ENCODE results near the gene RASGRP2. TPM values are rescaled to one million over a fixed set of nuclear protein-coding genes. Genes with fewer than 3 reads are reported as not detected.

The RASGRP2 gene
- total and polyA plus RNA-seq, 2 donors (not counting 3 experiments of a cell fraction or from before 2014, with no cell fraction given), result 1.2 to 2.3 TPM

- Histone ChIP-seq H3K4me1 (ENCODE audit: control insufficient read depth, extremely low read depth, insufficient read depth, low read length) (no peaks in the 10 kb centered on the region), H3K79me2 (ENCODE audit: control insufficient read depth, insufficient read depth, low read length) (no peaks in the 10 kb centered on the region), H4K20me1 (replicated peaks; ENCODE audit: control insufficient read depth, extremely low read depth, insufficient read depth, low read length) (no peaks in the 10 kb centered on the region), H3K27me3 (ENCODE audit: control insufficient read depth in 2 of 2, insufficient read depth in 2 of 2, low read length in 2 of 2) (peaks cover 17 to 25% of the 10 kb centered on the region in 2 experiments), H3K4me3 (replicated peaks in 1 of 3; ENCODE audit: insufficient read depth in 1 of 3, low read depth in 1 of 3, low read length in 3 of 3) (no peak overlapping the region), H3K9me1 (replicated peaks; ENCODE audit: control insufficient read depth, extremely low read depth, insufficient read depth, low read length) (no peaks in the 10 kb centered on the region), H3K9me3 (replicated peaks; ENCODE audit: control insufficient read depth, insufficient read depth, low read length) (no peaks in the 10 kb centered on the region), H3K27ac (ENCODE audit: insufficient read depth, low read depth, low read length) (no peak overlapping the region), H3K36me3 (ENCODE audit: control insufficient read depth in 2 of 2, extremely low read depth in 1 of 2, insufficient read depth in 2 of 2, low read length in 2 of 2) (no peaks in the 10 kb centered on the region), H2AFZ (ENCODE audit: low read depth, low read length) (no peak overlapping the region), H3K9ac (replicated peaks; ENCODE audit: extremely low read depth, insufficient read depth, low read length) (no peak overlapping the region), H3K4me2 (ENCODE audit: insufficient read depth, low read length) (no peak overlapping the region)
- ChIA-PET CTCF (interaction anchor here (1.1 to 2.1 kb wide), 4 partner anchors 13 to 241 kb away, joined by 6 to 20 read pairs (median 10); no protein-coding TSS in a partner anchor), POLR2A (no interaction called here)
- dilution Hi-C loops (cut with MboI; ENCODE audit: extremely low pct_ligation_motif_present, low sequenced_read_pairs), result no loop called here
- BruUV-seq (replicated peaks), result no TSS peak
- DNase-seq (ENCODE audit: low read depth, low spot score), result no peak
- TF ChIP-seq MAX (IDR thresholded peaks at IDR 0.05; ENCODE audit: insufficient read depth, insufficient read length) (no peak), JUN (IDR thresholded peaks at IDR 0.05; ENCODE audit: borderline replicate concordance, insufficient read depth, insufficient read length, low read depth) (no peak), MYC (IDR thresholded peaks at IDR 0.05; ENCODE audit: low read depth, low read length) (no peak), FOS (IDR thresholded peaks at IDR 0.05; ENCODE audit: borderline replicate concordance, insufficient read depth, low read length) (no peak), POLR2AphosphoS5 (IDR thresholded peaks at IDR 0.05; ENCODE audit: insufficient read depth, low read depth, low read length) (no peak), GATA2 (IDR thresholded peaks at IDR 0.05; ENCODE audit: insufficient read depth, insufficient read length, low read depth, low read length) (no peak), EZH2 (IDR thresholded peaks at IDR 0.05; ENCODE audit: borderline replicate concordance, low read depth, low read length, severe bottlenecking) (no peak), POLR2A (IDR thresholded peaks at IDR 0.05; ENCODE audit: low read depth, low read length) (no peak)
- TF ChIP-seq, protein P1, sequence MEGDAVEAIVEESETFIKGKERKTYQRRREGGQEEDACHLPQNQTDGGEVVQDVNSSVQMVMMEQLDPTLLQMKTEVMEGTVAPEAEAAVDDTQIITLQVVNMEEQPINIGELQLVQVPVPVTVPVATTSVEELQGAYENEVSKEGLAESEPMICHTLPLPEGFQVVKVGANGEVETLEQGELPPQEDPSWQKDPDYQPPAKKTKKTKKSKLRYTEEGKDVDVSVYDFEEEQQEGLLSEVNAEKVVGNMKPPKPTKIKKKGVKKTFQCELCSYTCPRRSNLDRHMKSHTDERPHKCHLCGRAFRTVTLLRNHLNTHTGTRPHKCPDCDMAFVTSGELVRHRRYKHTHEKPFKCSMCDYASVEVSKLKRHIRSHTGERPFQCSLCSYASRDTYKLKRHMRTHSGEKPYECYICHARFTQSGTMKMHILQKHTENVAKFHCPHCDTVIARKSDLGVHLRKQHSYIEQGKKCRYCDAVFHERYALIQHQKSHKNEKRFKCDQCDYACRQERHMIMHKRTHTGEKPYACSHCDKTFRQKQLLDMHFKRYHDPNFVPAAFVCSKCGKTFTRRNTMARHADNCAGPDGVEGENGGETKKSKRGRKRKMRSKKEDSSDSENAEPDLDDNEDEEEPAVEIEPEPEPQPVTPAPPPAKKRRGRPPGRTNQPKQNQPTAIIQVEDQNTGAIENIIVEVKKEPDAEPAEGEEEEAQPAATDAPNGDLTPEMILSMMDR (IDR thresholded peaks at IDR 0.05; ENCODE audit: extremely low read depth in 1 of 2, insufficient read depth in 1 of 2, low read depth in 1 of 2, low read length in 2 of 2), result no peak
- FAIRE-seq, result no peak
- intact Hi-C loops (cut with micrococcal nuclease), result no loop called here
These were observed 53.7 kb downstream of the RASGRP2 start for GRCh38 chr11:64690235-64690634.
